NCI-H2081 (cell line): Measurements from ENCODE around the gene ELP5.
A peak's percentile ranks its signal among the peaks of the same experiment; 100 is the strongest.
"Not testable (repeated sequence)": the region's sequence is repeated elsewhere in the genome, so short reads cannot be mapped to it uniquely, and the experiment has no call there.

Experiments
- DNase-seq, 2 experiments: peaks; one replicate each; lab custom pipeline; 2025; lab: John Stamatoyannopoulos, UW

The ELP5 gene

DNA sequence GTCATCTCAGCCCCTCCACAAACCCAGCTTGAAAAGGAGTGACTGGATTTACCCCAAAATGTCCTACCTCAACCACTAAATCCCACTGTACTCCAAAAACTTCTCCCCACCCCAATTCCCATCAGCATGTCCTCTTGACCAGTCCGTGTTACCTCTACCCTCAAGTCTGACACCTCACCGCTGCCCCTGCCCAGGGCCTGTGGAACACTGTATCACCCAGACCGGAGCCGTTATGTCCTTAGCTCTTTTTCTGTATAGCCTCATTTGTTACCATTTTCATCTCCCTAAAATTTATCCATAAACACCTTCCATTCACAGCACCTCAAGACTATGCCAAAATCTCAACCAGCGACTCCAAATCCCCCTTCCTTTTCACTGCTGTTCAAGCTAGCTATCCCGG is 15.2 kb upstream of the ELP5 start:
- no peak for DNase-seq

DNA sequence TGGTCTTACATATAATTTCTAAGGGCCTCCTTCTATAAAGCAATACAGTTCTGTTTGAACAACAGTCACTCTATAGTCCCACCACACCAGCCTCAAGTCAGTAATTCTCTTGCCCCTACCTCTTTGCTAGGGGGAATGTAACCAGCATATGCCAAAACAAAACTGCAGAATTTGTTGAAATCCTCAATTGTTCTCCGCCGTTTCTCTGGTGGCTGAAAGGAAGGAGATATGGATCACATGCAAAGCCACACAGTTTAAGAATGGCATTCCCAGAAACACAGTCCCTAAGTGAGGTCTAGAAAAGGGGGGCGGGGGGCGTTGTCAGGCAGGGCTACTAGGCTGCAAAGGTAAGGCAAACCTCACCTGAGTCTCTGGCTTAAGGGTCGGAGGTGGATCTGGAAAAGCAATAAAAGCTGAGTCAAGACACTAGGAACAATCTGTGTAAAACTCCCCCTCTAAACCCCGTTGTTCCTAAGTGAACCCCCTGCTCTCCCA is 14.7 kb upstream of the ELP5 start:
- no peak for DNase-seq

DNA sequence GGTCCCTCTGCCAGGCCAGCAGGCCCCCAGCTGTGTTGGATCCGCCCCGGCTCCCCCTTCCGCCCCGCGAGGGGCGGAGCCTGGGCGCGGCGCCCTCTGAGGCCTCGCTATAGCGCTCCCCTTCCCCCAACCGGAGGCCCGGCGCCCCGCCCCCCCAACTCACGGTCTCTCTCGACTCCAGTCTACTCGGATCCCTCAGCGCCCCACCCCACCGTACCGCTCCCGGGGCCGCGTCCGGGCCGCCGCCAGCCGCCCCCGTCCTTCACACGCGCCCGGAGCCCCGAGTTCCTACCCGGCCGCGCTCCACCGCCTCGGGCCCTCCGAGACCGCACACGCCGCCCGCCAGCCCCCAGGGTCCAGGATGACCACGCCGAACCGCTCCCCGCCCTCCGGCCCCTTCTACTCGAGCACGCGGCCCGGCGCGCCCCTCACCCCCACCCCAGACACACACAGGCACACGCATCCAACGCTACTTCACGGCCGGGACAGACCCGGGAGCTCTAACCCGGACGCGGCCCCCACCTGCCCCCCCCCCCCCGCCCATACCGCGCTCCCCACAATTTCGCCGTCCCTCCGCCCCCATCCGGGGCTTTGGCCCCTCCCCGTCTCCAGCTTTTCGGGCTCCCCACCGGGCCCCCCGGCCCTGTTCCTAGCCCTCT is 14.1 kb upstream of the ELP5 start:
- peak; percentile 34 to 65 for DNase-seq

DNA sequence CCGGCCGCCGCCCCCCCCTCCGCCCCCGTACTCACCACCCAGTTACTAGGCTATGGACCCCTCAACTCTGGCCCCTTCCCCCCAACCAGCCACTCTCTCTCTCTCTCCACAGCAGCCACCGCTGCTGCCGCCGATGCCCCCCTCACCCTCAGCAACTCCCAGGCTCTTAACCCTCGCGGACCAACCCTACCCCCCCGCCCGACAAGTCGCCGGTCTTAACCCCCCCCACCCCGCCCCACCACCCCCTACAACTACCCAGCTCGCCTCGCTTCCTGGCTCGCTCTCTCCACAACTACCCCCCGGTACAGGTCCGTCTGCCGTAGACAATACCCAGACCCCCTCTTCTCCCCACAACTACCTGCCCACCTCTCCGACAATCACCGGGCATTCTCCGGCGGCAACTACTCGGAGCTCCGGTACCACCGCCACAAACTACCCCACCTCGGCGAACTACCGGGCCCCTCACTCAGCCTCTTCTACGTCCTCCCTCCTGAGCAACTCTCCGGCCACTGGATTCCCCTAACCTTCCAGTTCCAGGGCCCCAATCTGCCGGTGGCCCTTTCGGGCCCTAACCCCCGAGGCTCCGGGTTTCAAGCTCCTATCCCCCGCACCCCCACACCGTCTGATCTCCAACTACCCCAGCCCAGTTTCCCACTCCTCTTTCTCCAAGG is 13.5 kb upstream of the ELP5 start:
- no peak for DNase-seq

DNA sequence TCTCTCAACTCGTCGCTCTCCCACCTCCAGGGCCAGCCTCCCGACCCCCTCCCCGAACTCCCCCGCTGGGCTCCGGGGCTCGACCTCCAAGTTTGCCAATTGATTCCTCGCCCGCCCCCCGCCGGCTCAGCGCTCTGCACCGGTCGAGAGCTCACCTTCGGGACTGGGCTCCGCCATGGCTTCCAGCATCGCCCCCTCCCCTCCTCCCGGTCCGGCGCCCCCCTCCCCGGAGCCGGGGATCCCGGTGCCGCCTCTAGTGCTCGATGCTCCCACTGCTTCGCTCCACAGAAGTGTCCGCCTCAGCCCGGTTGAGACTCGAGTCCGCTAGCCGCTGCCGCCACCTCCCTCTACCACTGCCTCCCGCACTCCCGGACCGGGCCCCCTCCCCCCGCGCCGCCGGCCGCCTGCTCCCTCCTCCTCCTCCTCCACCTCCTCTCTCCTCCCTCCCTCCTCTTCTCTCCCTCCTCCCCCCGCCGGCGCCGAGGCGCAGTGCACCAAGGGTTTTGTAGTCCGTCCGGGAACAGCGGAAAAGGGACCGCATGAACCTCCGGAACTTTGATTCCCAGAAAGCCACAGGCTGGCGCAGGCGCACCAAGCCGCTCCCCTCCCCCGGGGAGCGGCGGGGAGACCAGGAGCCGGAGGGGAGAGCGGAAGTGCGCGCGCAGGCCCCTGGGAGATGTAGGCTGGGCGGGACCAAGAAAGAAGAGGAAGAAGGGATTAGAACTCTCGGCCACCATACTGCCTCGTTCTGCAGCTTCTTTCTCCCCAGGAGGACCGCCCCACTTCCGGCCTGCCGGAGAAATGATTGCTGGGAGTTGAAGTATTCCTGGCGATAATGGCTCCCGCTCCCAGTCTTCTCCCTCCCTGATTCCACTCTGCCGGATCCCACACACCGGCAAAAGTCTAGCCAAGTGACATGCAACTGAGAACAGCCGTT is 12.7 kb upstream of the ELP5 start, which contains the start of gene PHF23:
Gene PHF23, minus strand, starts transcription at position 367 of the 937 bp plus-strand sequence. Its CDS starts 178 bp downstream, at position 189.
- peak; percentile 94 to 97 for DNase-seq

DNA sequence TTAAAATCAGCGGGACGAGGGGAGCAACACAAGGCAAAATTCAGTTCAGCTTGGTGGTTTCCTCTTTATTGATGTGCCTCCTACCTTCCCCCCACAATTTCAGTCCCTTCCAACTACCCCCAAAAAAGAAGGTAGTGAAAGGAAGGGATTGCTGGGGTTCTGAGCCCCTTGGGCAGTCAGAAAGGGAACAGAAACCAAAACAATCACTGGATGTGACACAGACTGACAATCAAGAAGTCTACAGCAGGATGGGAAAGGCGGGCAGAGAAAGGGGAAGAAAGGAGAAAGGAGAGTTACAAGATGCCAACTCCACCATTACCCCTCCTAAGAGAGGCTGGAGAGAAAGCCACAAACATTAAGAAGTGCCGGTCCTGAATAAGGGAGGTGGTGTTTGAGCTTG is 11.6 kb upstream of the ELP5 start:
- DNase-seq: peak in 1 of 2 experiments; percentile 7

- peak in 1 of 2 experiments; percentile 33 for DNase-seq
Observed at GRCh38 chr17:7241090-7241733, 10.8 kb upstream of the ELP5 start.

GRCh38 chr17:7241783-7242716 is 10.0 kb upstream of the ELP5 start, which contains the start of gene GABARAP:
GABARAP (minus strand) TSS chr17:7242449; CDS start chr17:7242330, 119 bp downstream.
- DNase-seq: peak; percentile 68 to 83

- DNase-seq: peak; percentile 87 to 93
Observed at GRCh38 chr17:7242717-7243452, 9.1 kb upstream of the ELP5 start.

DNA sequence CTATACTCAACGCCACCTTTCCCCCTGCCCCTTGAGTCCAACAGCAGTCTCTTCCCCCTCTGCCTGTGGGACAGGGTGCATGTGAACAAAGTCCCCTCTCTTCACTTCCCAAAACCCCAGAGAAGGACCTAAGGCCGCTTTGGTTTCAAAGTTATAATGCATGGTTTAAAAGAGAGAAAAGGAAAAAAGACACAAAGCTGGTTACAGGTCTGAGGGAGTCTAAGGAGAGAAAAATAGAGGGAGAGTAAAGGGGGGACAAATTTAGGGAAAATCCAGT is 8.6 kb upstream of the ELP5 start:
- no peak for DNase-seq

- DNase-seq: not testable (repeated sequence)
Observed at GRCh38 chr17:7243838-7244237, 8.2 kb upstream of the ELP5 start.

DNA sequence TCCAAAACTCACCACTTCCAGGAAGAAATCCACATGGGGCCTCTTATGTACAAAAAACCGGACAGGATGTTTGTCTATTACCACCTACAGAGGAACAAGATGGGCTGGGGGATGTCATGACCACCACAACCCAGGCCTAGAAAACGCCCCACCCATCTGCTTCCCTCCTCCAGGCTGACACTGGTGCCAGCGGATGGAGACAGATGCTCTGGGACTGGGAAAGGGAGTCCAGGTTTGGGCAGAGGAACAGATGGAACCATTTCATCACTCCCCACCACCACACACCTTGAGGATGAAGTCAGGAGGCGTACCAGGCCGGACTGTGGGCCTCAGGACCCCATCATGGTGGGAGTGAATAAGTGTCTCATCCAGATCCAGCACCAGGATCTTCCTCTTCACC is 5.2 kb upstream of the ELP5 start:
- no peak for DNase-seq

DNA sequence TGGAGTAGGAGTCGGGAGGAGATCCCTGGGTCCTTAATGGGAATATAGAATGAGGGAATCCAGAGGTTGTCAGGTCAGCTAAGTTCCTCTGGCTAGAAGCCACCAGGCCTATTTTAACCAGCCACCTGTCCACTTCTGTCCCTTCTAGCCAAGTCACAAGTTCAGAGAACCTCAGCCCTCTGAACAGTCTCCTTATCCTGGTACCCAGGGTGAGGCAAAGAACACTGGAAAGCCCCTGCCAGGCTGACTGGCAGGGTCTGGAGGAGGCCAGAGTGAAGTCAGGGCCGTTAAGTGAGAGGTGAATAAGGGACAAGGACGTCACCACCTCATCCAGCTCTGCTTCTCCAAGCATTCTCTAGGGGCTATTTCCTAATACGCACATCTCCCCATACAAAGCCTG is 3.2 kb upstream of the ELP5 start:
- no peak for DNase-seq

- no peak for DNase-seq
Observed at GRCh38 chr17:7249214-7249613, 2.8 kb upstream of the ELP5 start.

DNA sequence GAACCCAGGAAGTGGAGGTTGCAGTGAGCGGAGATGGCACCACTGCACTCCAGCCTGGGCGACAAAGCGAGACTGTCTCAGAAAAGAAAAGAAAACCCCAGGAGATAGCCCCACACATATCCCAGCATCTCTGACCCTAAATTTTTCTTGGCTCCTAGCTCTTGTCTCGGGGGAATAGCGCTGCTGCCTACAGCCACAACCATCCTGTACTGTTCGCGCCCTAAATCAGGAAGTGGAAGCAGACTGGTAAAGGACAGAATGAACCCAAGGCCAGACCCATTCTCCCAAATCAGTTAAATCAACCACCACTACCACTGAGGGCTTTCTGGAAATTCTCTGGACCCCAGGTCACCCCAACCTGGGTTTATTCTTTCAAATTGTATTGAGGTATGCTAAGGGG is 2.2 kb upstream of the ELP5 start:
- DNase-seq: no peak

GRCh38 chr17:7250695-7251627 is 1.1 kb upstream of the ELP5 start:
- DNase-seq: no peak

DNA sequence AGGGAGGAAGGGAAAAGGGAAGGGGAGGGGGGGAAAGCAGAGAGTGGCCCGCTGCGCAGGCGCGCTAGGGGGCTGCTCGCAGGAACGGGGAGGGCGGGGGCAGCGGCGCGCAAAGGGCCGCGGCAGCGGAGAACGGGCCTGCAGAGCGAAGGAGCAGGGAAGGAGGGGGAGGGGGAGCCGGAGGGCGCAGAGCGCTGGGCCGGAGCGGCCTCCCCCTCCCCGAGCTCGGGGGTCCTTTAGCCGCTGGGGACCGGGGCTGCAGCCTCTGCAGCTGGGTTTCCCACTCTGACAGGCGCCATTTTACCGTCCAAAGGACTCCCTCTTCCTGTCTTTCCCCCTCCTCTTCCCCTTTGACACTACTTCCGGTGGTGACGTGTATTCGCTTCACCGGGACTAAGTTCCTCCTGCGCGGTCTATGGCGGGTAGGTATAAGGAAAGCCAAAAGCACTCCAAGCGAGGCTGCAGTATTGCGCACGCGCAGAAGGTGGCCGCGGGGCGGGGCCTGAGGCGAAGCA is 297 bp upstream of the ELP5 start, which contains the start of gene CTDNEP1:
Gene CTDNEP1, minus strand, starts transcription at position 74 of the 515 bp plus-strand sequence. CDS start 438 bp downstream, outside the sequence.
- peak; percentile 92 to 95 for DNase-seq

GRCh38 chr17:7253082-7253481 is 1.1 kb downstream of the ELP5 start:
- DNase-seq: no peak

GRCh38 chr17:7254511-7254910 is 2.5 kb downstream of the ELP5 start:
- DNase-seq: no peak
